ENCODE data around the gene COQ8B.

- TF ChIP-seq POLR2A (IDR thresholded peaks at IDR 0.05) (no peak), CTCF (IDR thresholded peaks at IDR 0.05) (no peak), POLR2AphosphoS5 (IDR thresholded peaks at IDR 0.05) (no peak)
Measured at GRCh38 chr19:40704491-40705361, 12.0 kb downstream of the COQ8B start.

Data from upper lobe of left lung (tissue), 4 donors.